Activated gamma-delta T cell (primary cell): Measurements from ENCODE around the gene SLC24A5.

Experiments
- DNase-seq: peaks from one replicate; lab custom pipeline; 2025; lab: John Stamatoyannopoulos, UW

SLC24A5 gene

GRCh38 chr15:48190932-48191573, 70.3 kb downstream of the SLC24A5 start:
- no peak for DNase-seq

GRCh38 chr15:48191574-48192225, 70.9 kb downstream of the SLC24A5 start, which contains the start of gene CTXN2:
CTXN2 (plus strand) TSS chr15:48191665; CDS start chr15:48201301, 9,636 bp downstream.
- no peak for DNase-seq
